Measurements from ENCODE around the gene CYP27A1.

The CYP27A1 gene

DNA sequence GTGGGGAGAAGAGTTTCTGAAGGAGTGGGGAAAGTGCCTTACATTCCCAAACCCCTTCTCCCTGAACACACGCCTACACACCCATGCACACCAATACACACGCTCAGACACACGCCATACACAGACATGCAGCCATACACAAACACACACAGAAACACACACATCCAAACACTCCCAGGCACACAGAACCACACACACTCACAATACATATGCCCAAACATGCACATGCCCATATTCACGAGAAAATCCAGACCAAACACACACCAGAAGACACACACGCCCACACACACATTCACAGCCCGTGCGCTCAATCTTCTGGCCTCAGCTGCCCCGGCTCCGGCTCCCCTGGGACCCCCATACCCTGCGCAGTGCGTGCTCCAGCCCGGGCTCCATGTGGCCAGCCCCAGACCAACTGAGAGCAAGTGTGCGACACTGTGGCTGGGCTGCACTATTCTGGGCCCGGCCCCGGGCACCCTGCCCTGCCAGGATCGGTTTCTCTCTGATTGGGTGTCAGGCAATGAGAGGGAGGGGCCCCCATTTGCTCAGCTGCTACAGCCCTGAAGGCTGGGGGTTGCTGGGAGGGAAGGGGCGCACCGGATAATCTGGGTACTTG lies 49.5 kb downstream of the CYP27A1 start, which contains the start of gene PRKAG3:
TSS of gene PRKAG3 (minus strand) at position 426 of the 613 bp plus-strand sequence.
- no peak for DNase-seq (ENCODE audit: low spot score)
- ChIA-PET CTCF (interaction anchor here (2.4 kb wide), 1 partner anchor 16 kb away, joined by 6 read pairs; no protein-coding TSS in a partner anchor), POLR2A (ENCODE audit: low non-redundant PET) (no interaction called here)
- TF ChIP-seq, protein P1, sequence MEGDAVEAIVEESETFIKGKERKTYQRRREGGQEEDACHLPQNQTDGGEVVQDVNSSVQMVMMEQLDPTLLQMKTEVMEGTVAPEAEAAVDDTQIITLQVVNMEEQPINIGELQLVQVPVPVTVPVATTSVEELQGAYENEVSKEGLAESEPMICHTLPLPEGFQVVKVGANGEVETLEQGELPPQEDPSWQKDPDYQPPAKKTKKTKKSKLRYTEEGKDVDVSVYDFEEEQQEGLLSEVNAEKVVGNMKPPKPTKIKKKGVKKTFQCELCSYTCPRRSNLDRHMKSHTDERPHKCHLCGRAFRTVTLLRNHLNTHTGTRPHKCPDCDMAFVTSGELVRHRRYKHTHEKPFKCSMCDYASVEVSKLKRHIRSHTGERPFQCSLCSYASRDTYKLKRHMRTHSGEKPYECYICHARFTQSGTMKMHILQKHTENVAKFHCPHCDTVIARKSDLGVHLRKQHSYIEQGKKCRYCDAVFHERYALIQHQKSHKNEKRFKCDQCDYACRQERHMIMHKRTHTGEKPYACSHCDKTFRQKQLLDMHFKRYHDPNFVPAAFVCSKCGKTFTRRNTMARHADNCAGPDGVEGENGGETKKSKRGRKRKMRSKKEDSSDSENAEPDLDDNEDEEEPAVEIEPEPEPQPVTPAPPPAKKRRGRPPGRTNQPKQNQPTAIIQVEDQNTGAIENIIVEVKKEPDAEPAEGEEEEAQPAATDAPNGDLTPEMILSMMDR (conservative IDR thresholded peaks at IDR 0.05; ENCODE audit: low read depth): no peak
- peak within 1 kb of the TSS; percentile 62 for H3K27ac ChIP-seq

DNA sequence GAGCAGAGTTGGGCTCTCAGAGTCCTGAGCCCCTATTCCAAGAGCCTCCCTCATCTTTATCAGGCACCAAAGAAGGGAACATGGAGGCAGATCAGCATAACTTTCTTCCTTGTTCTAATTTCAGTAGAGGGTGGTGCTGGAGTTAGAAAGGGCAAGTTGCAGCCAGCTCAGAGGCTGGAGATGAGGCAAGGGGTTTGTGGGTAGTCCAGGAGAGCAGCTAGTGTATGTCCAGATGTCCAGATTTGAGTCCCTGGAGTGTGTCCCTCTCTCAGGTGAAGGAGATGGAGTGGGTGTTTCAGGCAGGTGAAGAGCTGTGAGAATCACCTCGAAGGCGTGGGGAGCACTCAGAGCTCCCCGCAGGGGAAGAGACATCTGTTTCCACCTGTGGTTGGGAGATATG lies 50.1 kb downstream of the CYP27A1 start:
- ChIA-PET CTCF (interaction anchor here (1.1 kb wide), 1 partner anchor 15 kb away, joined by 12 read pairs; no protein-coding TSS in a partner anchor), POLR2A (ENCODE audit: low non-redundant PET) (no interaction called here)
- peak overlapping the region; percentile 62 for H3K27ac ChIP-seq
- TF ChIP-seq, protein P1 (conservative IDR thresholded peaks at IDR 0.05; ENCODE audit: low read depth): no peak
- DNase-seq (ENCODE audit: low spot score): no peak

DNA sequence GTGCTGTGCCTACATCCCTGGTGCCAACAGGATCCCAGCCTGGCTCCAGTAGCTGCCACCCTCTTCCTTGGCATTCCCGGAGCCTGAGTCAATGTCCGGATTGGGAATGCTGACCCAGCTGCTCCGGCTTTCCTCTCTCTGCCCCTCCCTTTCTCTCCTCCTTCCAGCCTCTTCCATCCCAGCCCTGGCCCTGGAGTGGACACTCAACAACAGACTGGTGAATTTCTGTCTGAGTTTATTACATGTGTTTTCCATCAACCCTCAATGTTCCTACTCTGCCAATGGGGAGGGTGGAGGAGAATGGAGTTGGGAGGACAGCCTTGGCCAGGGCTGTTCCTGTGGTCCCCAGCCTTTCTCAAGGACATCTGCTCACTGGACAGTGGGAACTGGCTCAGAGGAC lies 50.6 kb downstream of the CYP27A1 start:
- ChIA-PET POLR2A (ENCODE audit: low non-redundant PET) (no interaction called here), CTCF (interaction anchor here (1.1 kb wide), 1 partner anchor 15 kb away, joined by 12 read pairs; no protein-coding TSS in a partner anchor)
- TF ChIP-seq, protein P1 (conservative IDR thresholded peaks at IDR 0.05; ENCODE audit: low read depth): no peak
- H3K27ac ChIP-seq: peak overlapping the region; percentile 62
- DNase-seq (ENCODE audit: low spot score): peak; percentile 64

DNA sequence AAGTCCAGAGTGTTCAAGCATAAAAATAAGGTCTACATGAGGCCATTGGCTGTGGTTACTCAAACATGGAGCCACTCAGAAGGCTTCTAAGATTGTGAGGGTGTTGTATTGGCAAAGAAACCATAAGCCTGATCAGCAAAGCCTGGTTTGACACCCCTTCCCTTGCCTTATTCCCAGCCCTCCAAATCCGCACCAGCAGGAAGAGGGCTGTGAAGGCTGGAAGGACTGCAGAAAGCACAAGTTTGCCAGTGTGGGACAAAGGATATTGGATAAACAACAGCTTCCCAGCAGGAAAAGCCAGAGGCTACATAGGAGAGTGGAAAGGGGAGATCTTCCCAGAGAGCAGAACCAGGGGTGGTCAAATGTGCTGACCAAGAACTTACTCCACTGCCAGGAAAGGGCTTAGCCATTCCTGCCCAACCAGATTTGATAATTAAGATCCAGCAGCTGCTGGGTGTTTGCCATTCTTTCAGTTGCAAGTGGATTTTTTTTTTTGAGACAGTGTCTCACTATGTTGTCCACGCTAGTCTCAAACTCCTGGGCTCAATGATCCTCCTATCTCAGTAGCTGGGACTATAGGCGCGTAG lies 51.2 kb downstream of the CYP27A1 start:
- TF ChIP-seq, protein P1 (conservative IDR thresholded peaks at IDR 0.05; ENCODE audit: low read depth): no peak
- CTCF ChIA-PET: interaction anchor here (1.1 kb wide), 1 partner anchor 14 kb away, joined by 12 read pairs; no protein-coding TSS in a partner anchor
- no peak overlapping the region; the same call in 1 of the 2 replicates for H3K27ac ChIP-seq
- no peak for DNase-seq (ENCODE audit: low spot score)
- POLR2A ChIA-PET (ENCODE audit: low non-redundant PET): no interaction called here

DNA sequence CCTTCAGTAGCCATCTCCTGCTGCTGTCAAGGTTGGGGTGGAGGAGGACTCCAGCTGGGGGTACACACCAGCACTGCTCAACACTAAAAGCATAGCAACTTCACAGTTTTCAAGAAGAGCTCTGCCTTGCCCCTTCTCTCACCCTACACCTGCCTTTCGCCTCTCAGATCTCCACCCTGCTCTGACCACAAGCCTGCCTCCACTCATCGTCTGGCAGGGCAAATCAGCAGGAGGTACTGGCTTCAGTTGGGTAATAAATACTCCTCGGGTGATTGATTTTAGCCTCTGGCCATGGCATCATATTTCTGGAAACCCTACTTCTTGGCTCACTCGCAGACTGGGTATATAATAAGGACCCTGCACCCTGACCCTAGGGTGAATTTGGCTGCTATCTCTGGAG lies 52.7 kb downstream of the CYP27A1 start:
- TF ChIP-seq, protein P1 (conservative IDR thresholded peaks at IDR 0.05; ENCODE audit: low read depth): no peak
- ChIA-PET POLR2A (ENCODE audit: low non-redundant PET) (no interaction called here), CTCF (no interaction called here)
- no peak overlapping the region for H3K27ac ChIP-seq
- no peak for DNase-seq (ENCODE audit: low spot score)

DNA sequence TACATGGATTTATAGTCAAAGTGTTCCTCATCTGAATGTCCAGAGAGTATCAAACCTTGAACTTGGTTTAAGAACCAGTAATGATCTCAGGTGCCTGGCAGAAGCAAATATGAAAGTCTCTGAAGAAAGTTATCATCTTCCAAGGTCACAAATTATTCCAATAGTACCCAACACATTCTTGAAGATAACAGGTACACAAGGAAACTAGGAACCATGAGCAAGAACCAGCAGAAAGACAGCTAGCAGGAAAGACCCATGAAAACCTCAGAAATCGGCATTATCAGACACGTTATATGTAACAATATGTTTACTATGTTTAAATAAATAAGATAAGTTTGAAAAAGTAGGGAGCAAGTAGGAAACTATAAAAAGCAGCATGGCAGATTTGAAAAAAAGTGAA lies 55.5 kb downstream of the CYP27A1 start:
- ChIA-PET POLR2A (ENCODE audit: low non-redundant PET) (interaction anchor here (0.6 kb wide), 2 partner anchors 135 to 359 kb away, joined by 3 read pairs; no protein-coding TSS in a partner anchor), CTCF (interaction anchor here (0.6 kb wide), 1 partner anchor 220 kb away, joined by 4 read pairs; no protein-coding TSS in a partner anchor)
- TF ChIP-seq, protein P1 (conservative IDR thresholded peaks at IDR 0.05; ENCODE audit: low read depth): no peak
- DNase-seq (ENCODE audit: low spot score): no peak
- no peak overlapping the region for H3K27ac ChIP-seq
